T-helper 1 cell (primary cell): ENCODE measurements around the gene CLSTN2.

Experiments
- DNase-seq, 5 donors: peaks; one replicate each; pipeline ENCODE4 v3.0.0-alpha.2; 2012 to 2020

CLSTN2 gene

GRCh38 chr3:140097874-140098635 lies 163.1 kb downstream of the CLSTN2 start:
- DNase-seq, result no peak

- DNase-seq, result no peak
Observed at GRCh38 chr3:140100479-140100878, 165.5 kb downstream of the CLSTN2 start.

GRCh38 chr3:140103166-140103565 lies 168.2 kb downstream of the CLSTN2 start:
- DNase-seq, result no peak

- DNase-seq, result no peak
Observed at GRCh38 chr3:140103986-140104645, 169.1 kb downstream of the CLSTN2 start.

GRCh38 chr3:140113996-140114788 lies 179.2 kb downstream of the CLSTN2 start:
- DNase-seq, result no peak

GRCh38 chr3:140114789-140115080 lies 179.8 kb downstream of the CLSTN2 start:
- DNase-seq, result no peak

GRCh38 chr3:140117096-140117526 lies 182.1 kb downstream of the CLSTN2 start:
- DNase-seq, result no peak

GRCh38 chr3:140122183-140122582 lies 187.2 kb downstream of the CLSTN2 start:
- no peak for DNase-seq

- DNase-seq, result no peak
Observed at GRCh38 chr3:140128217-140128616, 193.2 kb downstream of the CLSTN2 start.

- DNase-seq, result no peak
Observed at GRCh38 chr3:140128631-140129030, 193.6 kb downstream of the CLSTN2 start.

- no peak for DNase-seq
Observed at GRCh38 chr3:140129768-140130284, 194.8 kb downstream of the CLSTN2 start.

- no peak for DNase-seq
Observed at GRCh38 chr3:140131895-140132294, 196.9 kb downstream of the CLSTN2 start.

GRCh38 chr3:140134231-140134965 lies 199.4 kb downstream of the CLSTN2 start:
- DNase-seq, result no peak

GRCh38 chr3:140135461-140135860 lies 200.5 kb downstream of the CLSTN2 start:
- DNase-seq, result no peak

GRCh38 chr3:140143367-140144069 lies 208.5 kb downstream of the CLSTN2 start:
- DNase-seq, result no peak

- DNase-seq, result no peak
Observed at GRCh38 chr3:140145528-140145927, 210.5 kb downstream of the CLSTN2 start.

GRCh38 chr3:140146668-140147067 lies 211.7 kb downstream of the CLSTN2 start:
- DNase-seq, result no peak

GRCh38 chr3:140147965-140148490 lies 213.0 kb downstream of the CLSTN2 start:
- DNase-seq, result no peak

- DNase-seq, result no peak
Observed at GRCh38 chr3:140148824-140149390, 213.9 kb downstream of the CLSTN2 start.

- DNase-seq, result no peak
Observed at GRCh38 chr3:140151321-140151720, 216.3 kb downstream of the CLSTN2 start.

GRCh38 chr3:140152851-140153639 lies 218.1 kb downstream of the CLSTN2 start:
- DNase-seq, result no peak
